ENCODE results near the gene MED17. TPM values are rescaled to one million over a fixed set of nuclear protein-coding genes. Genes with fewer than 3 reads are reported as not detected.

Gene MED17
- total and polyA plus RNA-seq, 2 of the 13 experiments (the other 11 are each of a cell fraction or from before 2014, with no cell fraction given): 23.1 to 37.0 TPM

GRCh38 chr11:93746101-93746500 is 38.0 kb upstream of the MED17 start (continued):
- TF ChIP-seq ZNF710 (CRISPR knock-in tag; IDR thresholded peaks at IDR 0.05; ENCODE audit: borderline replicate concordance) (no peak), ZNF567 (CRISPR knock-in tag; IDR thresholded peaks at IDR 0.05; ENCODE audit: borderline replicate concordance) (no peak), PRDM10 (CRISPR knock-in tag; IDR thresholded peaks at IDR 0.05; ENCODE audit: low read depth) (no peak), NR2F6 (IDR thresholded peaks at IDR 0.05) (no peak), NR2F6 (CRISPR knock-in tag; IDR thresholded peaks at IDR 0.05) (no peak)

- H3K4me3 ChIP-seq (replicated peaks in 1 of 3; ENCODE audit: insufficient read depth in 1 of 3, low read depth in 2 of 3, low read length in 3 of 3): peak overlapping the region in 1 of 3 experiments; percentile 28; a peak in 1 of 6 replicates
- DNase-seq (ENCODE audit: low spot score): no peak
- WGBS (ENCODE audit: low lambda C conversion rate): 6% methylated on average over 1 of the region's 1 CpG
- TF ChIP-seq KLF9 (CRISPR knock-in tag; IDR thresholded peaks at IDR 0.05; ENCODE audit: low read depth) (no peak), ZKSCAN1 (IDR thresholded peaks at IDR 0.05; ENCODE audit: low read length) (no peak), MIXL1 (CRISPR knock-in tag; IDR thresholded peaks at IDR 0.05) (peak; percentile 76), PAXIP1 (CRISPR knock-in tag; conservative IDR thresholded peaks at IDR 0.05) (peak; percentile 61), ZNF550 (CRISPR knock-in tag; IDR thresholded peaks at IDR 0.05; ENCODE audit: borderline replicate concordance) (no peak), HNF4A (CRISPR knock-in tag; IDR thresholded peaks at IDR 0.05) (peak; percentile 42), TCF12 (IDR thresholded peaks at IDR 0.05) (no peak), TCF12 (CRISPR knock-in tag; IDR thresholded peaks at IDR 0.05) (no peak), RORA (CRISPR knock-in tag; IDR thresholded peaks at IDR 0.05) (no peak), MTA1 (CRISPR knock-in tag; IDR thresholded peaks at IDR 0.05; ENCODE audit: borderline replicate concordance) (no peak), EED (CRISPR knock-in tag; IDR thresholded peaks at IDR 0.05) (no peak)
Measured at GRCh38 chr11:93747122-93747521, 37.0 kb upstream of the MED17 start.

More at GRCh38 chr11:93747122-93747521, 37.0 kb upstream of the MED17 start:
- H3K27ac ChIP-seq (ENCODE audit: extremely low read length, insufficient read depth, low read length): peak overlapping the region; percentile 54
- H4K20me1 ChIP-seq (ENCODE audit: insufficient read depth, low read length): no peaks in the 10 kb centered on the region
- H3K79me2 ChIP-seq (ENCODE audit: insufficient read depth, low read length): peaks cover 39% of the 10 kb centered on the region
- ChIA-PET POLR2A (interaction anchor here (0.6 to 2.7 kb wide), 5 partner anchors 9 to 382 kb away, joined by 3 to 17 read pairs (median 4); partner anchors contain the start of genes MED17 and PANX1), CTCF (ENCODE audit: low intra/inter-chr PET ratio, low total read pairs) (no interaction called here)
- no TSS peak for BruUV-seq (replicated peaks)
- intact Hi-C loops (cut with micrococcal nuclease; ENCODE audit: unreplicated experiment) (no loop called here), in situ Hi-C loops (cut with HindIII; ENCODE audit: extremely low pct_ligation_motif_present, low pct_unique_long_range_greater_than_20kb) (no loop called here)
- H3K4me2 ChIP-seq (ENCODE audit: low read depth, low read length): peak overlapping the region; percentile 81
- H3K9ac ChIP-seq (ENCODE audit: insufficient read depth, low read depth, low read length): 0 out of 2 replicates have a peak overlapping the region, but pooled peaks have one; percentile 39
- no peak overlapping the region for H2AFZ ChIP-seq (ENCODE audit: low read length)
- no peaks in the 10 kb centered on the region; a peak in 2 of 5 replicates for H3K36me3 ChIP-seq (replicated peaks in 1 of 2; ENCODE audit: control insufficient read depth in 1 of 2, insufficient read depth in 2 of 2, low read length in 2 of 2)
- ATAC-seq (peak; percentile 20; the same call in 2 of the 3 replicates), FAIRE-seq (no peak)
- no peaks in the 10 kb centered on the region for H3K9me3 ChIP-seq (ENCODE audit: low read length)
- H3K27me3 ChIP-seq (ENCODE audit: control insufficient read depth in 1 of 2, insufficient read depth in 2 of 2, low read length in 2 of 2): no peaks in the 10 kb centered on the region
- peaks cover 63% of the 10 kb centered on the region for H3K4me1 ChIP-seq (ENCODE audit: insufficient read depth, low read length)

All from HepG2 (cell line).